ENCODE measurements around the gene NR2C2.

DNA sequence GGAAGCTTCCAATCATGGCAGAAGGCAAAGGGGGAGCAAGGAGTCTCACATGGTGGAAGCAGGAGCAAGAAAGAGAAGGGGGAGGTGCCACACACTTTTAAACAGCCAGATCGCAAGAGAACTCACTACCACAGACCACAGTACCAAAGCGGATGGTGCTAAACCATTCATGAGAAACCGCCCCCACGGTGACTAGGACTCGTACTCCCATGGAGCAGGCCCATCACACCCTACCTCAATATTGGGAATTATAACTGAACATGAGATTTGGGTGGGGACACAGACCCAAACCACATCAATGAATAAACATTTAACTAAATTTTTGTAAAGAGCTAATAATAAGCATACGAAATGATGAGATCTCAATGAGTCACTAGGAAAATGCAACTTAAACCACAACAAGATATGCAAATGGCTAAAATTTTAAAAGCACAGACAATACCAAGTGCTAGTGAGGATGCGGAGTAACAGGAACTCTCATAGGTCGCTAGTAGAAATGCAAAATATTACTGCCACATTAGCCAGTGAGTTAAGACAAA, 107.7 kb downstream of the NR2C2 start:
- TF ChIP-seq, protein P1, sequence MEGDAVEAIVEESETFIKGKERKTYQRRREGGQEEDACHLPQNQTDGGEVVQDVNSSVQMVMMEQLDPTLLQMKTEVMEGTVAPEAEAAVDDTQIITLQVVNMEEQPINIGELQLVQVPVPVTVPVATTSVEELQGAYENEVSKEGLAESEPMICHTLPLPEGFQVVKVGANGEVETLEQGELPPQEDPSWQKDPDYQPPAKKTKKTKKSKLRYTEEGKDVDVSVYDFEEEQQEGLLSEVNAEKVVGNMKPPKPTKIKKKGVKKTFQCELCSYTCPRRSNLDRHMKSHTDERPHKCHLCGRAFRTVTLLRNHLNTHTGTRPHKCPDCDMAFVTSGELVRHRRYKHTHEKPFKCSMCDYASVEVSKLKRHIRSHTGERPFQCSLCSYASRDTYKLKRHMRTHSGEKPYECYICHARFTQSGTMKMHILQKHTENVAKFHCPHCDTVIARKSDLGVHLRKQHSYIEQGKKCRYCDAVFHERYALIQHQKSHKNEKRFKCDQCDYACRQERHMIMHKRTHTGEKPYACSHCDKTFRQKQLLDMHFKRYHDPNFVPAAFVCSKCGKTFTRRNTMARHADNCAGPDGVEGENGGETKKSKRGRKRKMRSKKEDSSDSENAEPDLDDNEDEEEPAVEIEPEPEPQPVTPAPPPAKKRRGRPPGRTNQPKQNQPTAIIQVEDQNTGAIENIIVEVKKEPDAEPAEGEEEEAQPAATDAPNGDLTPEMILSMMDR (IDR thresholded peaks at IDR 0.05) = no peak
- TF ChIP-seq POLR2A (IDR thresholded peaks at IDR 0.05) = no peak
